Measurements from ENCODE around the gene FH.

Gene FH

DNA sequence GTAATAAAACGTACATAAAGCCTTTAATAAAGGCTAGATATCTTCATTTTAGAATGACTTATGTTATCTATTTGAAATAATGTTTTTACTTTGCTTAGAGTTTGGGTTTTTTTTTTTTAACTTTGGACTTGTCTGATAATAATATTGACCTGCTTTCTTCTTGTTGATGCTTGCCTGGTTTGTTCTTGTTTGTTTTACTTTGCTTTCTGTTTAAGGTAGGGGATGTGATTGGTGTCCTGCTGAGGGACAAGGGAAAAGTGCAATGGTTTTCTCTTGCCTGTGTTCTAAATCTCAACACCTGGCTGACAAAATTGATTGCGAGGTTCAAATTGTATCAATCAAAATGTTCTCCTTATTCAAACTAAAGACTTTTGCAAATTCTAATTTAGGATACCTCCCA is 2.2 kb upstream of the FH start:
- DNase-seq (ENCODE audit: low spot score): no peak

DNA sequence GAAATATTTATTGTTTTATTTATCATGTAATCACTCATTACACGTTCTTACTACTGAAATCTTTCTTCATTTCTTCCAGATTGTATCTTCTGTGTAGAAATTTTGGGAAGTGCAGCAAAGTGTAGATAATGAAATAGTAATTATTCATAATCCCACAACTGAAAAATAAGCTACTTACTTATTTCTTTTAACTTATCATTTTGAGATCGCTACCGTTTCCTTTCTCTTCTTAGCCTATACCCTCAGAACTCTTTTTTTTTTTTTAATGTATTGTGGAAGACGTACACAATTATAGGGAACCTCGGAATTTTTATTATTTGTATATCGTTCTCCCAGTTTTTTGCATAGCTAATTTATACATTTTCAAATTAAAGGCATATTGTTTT is 518 bp upstream of the FH start:
- no peak for DNase-seq (ENCODE audit: low spot score)

DNA sequence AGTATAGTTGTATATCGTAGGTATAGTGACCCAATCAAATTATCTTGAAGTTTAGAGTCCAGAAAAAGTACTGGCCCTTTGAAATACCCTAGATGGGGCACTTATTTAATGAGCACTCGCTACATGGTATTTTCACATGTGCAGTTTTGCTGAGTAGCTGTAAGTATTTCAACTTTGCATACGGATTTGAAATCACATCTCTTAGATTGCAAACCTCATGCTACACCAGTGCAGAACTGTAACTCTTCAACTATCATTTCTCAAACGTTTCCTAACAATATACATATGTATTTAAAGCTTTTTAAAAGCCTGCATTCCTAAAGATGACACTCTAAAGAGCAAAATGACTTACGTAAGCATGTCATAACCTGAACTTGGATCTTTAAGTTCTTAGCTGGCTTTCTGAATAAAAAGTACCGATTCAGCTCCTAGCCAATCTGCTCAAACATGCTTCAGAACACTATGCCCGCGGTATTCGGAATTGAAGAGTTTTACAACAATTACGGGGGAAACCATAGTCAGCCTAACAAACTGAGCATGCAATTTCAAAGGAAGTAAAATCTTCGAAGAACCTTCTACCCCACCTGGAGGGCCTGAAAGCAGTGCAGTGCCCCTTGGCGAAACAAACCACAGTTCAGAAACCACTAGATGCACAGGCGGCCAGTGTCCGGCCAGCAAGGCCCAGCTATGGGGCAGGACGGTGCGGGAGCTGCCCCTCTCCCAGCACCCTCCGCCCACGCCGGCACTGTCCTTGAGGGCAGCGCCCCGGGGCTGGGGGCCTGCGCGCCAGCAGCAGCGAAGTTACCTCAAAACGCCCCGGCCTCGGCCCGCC is 863 bp downstream of the FH start:
- DNase-seq (ENCODE audit: low spot score): peak; percentile 26

DNA sequence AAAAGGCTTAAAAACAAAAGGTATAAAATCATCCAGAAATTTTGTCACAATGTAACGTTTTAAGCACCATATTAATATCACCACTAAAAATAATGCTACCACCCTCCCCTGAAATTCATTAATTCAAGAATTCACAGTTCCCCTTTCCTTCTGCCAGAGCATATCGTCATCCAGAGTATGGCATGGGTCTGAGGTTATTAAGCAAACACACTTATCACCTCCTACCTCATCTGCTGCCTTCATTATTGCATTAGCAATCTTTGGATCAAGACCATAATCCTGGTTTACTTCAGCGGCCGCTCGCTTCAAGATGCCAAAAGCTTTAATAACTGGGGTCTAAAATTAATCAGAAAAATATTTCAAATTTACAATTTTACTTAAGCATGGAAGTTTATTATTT is 6.2 kb downstream of the FH start:
- DNase-seq (ENCODE audit: low spot score): no peak

DNA sequence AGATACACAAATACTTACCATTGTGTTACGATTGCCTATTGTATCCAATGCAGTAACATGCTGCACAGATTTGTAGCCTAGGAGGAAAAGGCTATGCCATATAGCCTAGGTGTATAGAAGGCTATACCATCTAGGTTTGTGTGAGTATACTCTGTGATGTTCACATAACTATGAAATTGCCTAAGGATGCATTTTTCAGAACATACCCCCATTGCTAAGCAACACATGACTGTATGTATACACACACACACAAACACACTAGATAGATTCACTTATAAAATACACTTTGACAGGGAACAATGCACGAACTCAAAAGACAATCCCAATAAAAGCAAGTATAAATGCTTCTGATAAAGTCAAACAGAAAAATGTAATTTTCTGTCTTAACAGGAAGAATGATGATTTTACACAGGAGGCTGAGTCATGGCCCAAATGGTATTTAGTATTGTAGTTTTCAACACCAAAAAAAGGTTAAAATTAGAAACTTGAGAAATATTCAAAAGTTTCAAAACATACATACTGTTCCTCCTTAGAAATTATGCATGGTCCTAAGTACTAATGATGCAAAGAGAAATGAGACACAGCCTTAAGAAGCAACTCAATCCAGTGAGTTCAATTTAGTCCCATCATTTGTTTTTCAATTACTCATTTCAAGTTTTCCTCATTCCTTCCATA is 12.2 kb downstream of the FH start:
- DNase-seq (ENCODE audit: low spot score): no peak

DNA sequence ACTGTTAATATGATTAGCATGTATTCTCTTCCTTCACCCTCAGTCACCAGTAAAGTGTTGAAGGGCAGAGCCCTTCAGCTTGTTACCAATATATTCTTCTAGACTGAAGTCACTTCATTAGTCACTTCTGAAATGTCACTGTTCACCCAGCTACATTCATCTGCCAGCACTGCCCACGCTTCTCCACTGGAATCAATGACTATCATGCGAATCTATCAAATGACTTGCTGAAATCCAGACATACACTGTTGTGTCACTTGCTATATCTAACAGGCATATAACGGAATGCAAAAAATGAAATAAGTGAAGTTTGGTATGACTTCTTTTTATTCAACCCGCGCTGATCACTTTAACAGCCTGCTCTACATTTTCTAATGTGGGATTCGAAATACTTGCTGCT is 16.1 kb downstream of the FH start:
- DNase-seq (ENCODE audit: low spot score): peak; percentile 49

DNA sequence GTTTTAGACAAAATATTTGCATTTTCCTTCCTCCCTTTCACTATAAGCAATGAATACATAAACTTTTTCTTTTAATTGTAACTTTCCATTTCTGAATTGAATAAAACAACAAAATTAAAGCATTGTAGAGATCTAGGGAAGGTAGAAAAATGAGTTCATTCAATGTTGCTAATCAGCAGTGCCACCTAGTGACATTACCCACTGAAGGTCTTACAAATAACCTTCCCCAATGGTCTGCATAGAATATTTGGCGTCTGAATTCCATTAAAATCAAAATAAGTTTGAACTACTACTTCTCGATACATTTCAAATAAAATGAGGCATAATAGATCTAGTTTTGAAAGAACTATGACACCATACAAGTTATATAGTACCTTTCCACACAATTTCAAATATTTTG is 19.6 kb downstream of the FH start:
- no peak for DNase-seq (ENCODE audit: low spot score)

DNA sequence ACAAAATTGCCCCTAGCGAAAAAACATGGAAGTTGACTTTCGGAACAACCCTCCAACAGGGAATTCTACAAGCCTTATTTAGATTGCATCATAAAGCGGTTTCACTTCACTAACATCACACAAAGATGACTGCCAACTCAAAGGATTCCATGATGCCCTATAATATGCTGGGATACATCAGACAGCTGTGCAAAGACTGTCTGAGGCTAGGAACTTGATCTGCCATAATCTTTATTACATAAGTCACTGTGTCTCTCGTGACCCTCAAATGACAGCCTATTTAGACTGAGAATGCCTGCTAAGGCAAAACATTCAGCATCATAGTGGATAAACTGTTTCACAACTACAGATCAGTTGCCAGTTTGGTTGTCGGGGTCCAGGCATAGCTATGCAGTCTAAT is 23.8 kb downstream of the FH start:
- DNase-seq (ENCODE audit: low spot score): no peak

DNA sequence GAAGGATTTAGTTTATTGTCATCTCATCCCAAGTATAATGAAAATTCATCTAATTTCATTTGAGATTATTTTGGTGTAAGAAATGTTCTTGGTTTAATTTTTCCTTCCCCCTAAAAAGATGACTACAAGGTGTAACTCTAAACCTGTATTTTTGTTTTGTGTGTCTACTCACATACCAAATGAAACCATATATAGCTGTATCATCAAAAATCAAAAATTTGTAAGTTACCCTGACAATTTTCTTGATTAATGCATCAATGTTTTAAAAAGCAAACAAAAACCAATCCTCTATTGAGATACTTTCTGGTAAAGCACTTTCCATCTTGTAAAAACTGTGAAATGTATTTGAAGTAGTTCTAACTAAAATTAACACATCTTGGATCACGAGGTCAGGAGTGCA is 30.8 kb downstream of the FH start:
- DNase-seq (ENCODE audit: low spot score): no peak

DNA sequence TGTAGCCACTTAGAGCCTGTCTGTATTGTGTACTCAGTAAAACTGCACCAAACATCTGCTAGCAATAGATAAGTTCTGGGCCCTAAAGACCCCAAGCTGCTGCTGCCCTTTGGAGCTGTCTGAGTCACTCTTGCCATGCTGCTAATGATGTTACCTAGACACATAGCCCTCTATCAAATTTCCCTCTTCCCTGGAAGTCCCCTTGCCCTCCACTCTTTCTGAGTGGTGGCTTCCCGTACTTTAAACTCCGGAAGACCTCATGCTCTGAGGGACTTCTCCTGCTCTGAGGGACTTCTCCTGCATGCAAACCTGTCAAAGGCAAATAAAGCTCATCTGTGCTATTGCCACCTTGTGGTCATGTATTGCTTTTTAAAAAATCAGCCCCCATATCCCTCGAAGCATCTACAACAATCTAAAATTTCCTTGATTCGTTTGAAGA is 34.0 kb downstream of the FH start:
- no peak for DNase-seq (ENCODE audit: low spot score)

DNA sequence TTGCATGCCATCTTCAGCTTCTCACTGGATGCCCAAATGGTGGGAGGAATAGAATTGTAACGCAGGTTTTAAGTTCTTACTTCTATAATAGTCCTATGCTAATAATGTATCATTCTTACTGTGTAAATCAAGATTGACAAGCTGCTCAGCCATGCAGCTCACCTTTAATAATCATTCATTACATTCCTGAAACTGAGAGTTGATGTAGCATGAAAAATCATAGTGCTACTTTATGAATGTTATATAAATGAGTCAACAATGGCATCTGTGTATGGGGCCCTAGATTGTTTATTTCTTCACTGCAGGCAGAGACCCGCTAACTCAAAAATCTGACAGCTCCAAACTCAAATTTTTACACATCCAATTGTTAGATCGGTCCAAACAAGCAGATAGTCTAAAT is 34.4 kb downstream of the FH start:
- no peak for DNase-seq (ENCODE audit: low spot score)

DNA sequence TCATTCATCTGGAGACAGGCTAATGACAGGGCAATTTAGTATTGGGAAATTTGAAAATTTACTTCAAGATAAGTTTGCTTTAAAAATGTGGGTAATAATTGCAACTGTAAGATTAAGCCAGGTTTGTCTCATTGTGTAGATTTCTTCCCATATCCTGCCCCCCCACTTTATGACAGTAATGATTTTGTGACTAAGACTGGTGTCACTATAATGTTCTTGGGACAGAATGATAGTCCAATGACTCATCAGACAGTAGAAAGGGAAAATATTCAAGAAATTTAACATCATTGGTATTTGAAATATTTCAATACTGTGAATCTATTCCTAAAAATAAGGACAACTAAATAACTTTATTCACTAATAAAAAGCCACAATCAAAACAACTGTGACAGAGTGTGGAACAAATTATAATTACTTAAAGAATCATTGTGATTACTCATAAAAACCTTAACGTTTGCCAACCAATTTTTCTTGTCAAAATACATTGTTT is 36.7 kb downstream of the FH start:
- DNase-seq (ENCODE audit: low spot score): peak; percentile 52

DNA sequence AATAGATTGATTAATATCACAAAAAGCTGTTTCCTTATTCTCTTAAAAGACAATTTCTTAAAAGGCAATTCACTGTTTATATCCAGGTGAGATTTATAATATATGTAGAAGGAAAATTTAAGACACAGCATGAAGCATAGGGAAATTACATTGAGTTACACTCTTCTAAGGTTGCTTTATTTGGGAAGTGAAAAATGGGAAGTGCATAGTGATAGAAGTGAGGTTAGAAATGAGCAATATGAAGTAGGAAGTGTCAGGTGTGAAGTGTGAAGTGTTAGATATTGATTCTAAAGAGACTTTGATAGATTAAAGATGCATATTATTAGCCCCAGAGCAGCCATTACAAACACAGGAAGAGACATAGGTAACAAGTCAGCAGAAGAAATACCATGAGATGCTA is 40.3 kb downstream of the FH start:
- DNase-seq (ENCODE audit: low spot score): no peak

DNA sequence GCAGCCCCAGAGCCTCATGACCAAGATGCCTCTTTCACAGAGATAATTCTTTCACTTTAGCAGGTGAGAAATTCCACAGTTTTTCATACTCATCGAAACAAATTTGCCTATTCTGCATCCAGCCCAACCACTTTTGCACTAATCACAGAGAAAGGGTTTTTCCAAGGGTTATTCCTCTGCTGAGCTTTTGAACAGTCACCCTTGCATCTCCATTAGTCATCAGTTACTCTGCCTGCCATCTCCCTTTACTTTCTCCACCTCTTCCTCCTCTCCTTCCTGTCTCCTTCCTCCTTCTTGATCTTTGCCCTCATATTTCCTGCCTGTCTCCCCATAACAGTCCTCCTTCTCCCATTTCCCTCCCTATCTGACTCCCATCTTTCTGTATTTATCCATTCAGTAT is 43.9 kb downstream of the FH start:
- DNase-seq (ENCODE audit: low spot score): no peak

DNA sequence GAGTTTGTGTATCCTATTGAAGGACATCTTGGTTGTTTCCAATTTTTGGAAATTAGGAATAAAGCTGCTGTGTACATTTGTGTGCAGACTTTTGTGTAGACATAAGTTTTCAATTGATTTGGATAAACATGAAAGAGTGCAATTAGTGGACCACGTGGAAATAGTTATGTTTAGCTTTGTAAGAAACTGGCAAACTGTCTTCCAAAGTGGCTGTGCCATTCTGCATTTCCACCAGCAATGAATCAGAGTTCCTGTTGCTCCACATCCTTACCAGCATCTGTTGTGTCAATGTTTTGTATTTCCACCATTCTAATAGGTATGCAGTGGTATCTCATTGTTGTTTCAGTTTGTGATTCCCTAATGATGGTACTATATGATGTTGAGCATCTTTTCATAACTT is 46.5 kb downstream of the FH start:
- DNase-seq (ENCODE audit: low spot score): no peak

DNA sequence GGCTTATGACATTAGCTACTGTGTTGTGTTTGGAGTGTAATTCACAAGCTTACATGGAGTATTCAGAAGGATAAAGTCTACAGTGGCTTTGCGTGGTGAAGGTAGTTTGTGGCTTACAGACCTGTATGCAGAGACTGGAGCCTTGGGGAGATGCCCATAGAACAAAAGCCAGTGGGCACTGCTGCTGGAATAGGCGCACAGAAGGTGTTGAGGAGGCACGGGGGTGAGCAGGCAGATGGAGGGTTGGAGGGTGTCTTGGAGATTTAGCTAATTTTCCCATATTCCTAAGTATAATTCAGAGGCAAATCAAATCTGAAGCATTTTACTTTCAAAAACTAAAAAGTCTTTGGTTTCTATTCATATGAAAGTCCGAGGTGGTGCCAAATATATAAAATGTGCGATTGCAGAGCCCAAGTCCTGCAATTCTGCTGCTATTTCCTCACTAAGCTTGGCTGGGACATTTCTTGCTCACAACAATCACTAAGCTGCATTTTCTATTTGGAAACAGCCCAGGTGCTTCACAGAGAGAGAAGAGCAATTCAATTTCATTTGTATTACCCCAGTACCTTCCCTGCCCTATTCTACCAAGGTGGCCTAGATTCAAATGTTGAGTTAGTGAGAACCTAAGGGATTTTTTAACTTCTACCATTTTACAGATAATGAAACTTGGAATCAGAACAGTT is 48.5 kb downstream of the FH start:
- DNase-seq (ENCODE audit: low spot score): no peak

DNA sequence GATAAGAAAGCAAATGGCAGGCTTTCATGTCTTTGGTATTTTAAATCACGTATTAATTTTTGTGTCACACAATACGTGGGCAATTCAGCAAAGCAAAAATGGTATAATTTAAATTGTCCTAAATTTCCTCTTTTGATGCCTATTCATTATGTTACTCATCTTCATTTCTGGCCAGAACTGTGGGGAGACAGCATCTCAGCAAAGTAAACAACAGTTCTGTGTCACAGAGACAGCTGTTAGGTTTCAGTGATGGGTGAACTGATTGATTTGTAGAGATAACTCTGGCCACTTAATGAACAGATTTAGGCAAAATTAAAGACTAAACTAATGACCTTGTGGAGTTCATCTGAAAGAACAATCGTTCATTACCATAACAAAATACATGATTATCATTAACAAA is 49.2 kb downstream of the FH start:
- DNase-seq (ENCODE audit: low spot score): no peak

DNA sequence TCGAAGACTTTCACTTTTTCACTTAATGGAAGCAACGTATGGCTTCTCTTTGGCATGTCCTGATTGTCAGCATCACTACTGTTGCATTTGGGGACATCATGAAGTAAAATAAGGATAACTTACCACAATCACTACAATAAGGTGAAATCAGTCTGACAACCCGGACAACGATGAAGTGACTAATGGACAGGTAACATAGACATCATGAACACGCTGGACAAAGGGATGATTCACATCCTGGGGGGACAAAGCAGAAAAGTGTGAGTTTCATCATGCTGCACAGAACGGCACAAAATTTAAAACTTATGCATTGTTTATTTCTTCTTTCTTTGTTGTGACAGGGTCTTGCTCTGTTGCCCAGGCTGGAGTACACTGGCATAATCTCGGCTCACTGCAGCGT is 53.9 kb downstream of the FH start:
- no peak for DNase-seq (ENCODE audit: low spot score)

DNA sequence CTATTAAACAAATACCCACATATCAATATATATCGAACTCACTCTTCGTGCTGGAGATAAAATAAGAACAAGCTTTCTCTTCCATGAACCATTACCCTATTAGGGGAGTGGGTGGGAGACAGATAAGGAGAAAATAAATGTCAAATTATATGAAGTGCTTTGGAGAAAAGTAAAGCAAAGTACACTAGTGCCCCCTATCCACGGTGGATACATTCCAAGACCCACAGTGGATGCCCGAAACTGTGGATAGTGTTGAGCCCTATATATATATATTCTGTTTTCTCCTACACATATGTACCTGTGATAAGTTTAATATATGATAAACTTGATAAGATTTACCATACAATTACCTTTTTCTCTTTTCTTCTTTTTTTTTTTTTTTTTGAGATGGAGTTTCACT is 54.6 kb downstream of the FH start:
- DNase-seq (ENCODE audit: low spot score): no peak

DNA sequence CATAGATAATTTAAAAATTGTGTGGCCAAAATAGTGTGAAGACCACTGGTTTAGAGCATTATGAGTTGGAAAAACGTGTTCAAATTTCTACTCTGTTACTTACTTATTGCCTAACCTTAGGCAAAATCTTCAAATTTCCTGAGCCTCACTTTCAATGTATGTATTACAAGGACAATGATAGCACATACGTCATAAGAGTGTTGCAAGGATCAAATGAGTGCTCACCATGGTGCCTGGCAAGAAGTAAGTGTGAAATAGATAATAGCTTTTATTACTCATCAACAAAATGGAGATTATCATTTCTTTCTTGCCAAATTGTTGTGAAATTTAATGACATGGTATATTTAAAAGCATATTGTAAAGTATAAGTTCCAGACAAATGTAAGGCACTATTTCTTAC is 57.2 kb downstream of the FH start:
- DNase-seq (ENCODE audit: low spot score): no peak

DNA sequence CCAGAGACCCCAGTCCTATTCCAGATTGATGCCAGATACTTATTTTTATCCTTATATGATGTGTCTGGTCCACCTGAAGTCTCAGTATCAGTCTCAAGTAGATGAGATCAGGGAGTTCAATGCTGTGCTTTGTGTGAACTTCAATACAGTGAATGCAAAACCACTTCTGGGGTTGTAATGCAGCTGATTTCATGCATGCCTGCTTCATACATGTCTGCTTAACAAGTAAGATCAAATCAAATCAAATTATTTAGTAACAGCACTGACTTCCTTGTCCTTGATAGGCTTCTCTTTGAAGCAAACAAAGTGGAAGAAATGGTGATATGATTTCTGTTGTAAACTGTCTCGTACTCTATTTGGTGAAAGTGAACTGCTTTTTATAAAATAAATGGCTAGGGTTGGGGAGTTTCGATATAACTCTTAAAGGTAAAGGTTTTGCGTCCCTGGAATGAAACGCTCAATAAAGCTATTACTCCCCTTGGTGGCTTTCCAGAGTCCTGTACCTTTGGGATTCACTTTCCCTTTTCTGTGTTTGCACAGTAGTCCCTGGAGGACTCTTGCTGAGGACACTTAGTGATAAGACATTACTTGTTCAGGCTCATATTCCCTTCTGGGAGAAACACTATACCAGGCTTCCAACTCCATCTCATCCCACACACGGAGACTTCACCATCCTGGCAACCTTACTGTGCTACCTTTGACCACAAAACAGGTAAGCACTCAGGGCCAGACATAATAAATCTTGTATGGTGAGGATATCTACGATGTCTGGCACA is 59.3 kb downstream of the FH start:
- DNase-seq (ENCODE audit: low spot score): no peak

DNA sequence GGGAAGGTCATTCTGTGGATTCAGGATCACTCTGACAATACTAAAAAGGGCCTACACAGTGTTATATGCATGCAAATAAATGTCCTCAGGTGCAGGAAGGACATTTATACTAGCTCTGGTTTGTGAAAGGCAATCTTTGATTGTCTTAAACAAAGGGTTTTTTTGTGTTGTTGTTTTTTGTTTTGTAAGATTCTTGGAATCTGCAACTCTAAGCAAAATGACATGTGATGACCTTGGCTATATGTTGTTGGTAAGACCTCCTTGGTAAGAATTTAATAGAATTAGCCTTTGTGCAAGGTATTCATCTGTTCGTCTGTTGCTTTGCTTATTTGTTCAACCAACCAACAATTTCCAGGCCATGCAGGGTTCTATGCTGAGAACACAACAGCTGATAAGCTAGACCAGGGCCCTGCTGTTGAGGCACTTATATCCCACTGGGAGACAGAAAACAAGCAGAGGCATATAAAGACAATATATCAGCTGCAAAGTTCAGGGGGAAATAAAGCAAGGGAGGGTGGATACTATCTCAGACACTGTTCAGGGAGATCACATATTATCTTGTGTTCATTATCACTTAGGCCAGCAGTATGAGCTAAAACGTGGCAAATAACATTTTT is 60.3 kb downstream of the FH start:
- DNase-seq (ENCODE audit: low spot score): no peak

All from putamen (tissue), 1 donor.